Naive thymus-derived CD4-positive, alpha-beta T cell (primary cell): ENCODE data around the gene STX16. TPM values are rescaled to one million over a fixed set of nuclear protein-coding genes. Genes with fewer than 3 reads are reported as not detected.

Experiments
- ATAC-seq: fragments of 150-1000 bp; cut with Tn5 transposase; 2 replicates; pipeline ENCODE4 v1.10.0; 2021; ENCODE audit warnings: mild to moderate bottlenecking, moderate library complexity
- CTCF ChIA-PET: fragments of 350-600 bp; sonication (Branson Sonifier 250); formaldehyde crosslinking; loops from one replicate; lab custom pipeline; 2021; ENCODE audit warnings: antibody characterized with exemption; lab: Charles Lee
- POLR2A ChIA-PET: fragments of 350-600 bp; sonication (Branson Sonifier 250); formaldehyde crosslinking; loops from one replicate; lab custom pipeline; 2021; ENCODE audit warnings: antibody characterized with exemption, inconsistent platforms; lab: Charles Lee
- DNase-seq, 9 donors: peaks; one replicate each; pipeline versions ENCODE4 v3.0.0 to v3.0.0-alpha.2; 2020 to 2022; ENCODE audit warnings: mixed read lengths in 1 of 9
- H3K27ac ChIP-seq: one replicate; pipeline ENCODE4 v1.7.0; 2013; ENCODE audit warnings: mild to moderate bottlenecking, low read depth, low read length, moderate library complexity
- H3K27me3 ChIP-seq, 2 donors: one replicate each; pipeline ENCODE4 v1.7.0; 2013; ENCODE audit warnings: low read length in 2 of 2, mild to moderate bottlenecking in 2 of 2, moderate library complexity in 2 of 2; ENCODE audit not compliant: control insufficient read depth in 2 of 2, insufficient read depth in 2 of 2
- H3K36me3 ChIP-seq, 3 experiments: 1 replicate in 2 of 3; 2 replicates in 1 of 3; pipeline ENCODE4 v1.7.0; 2013; ENCODE audit warnings: low read length in 3 of 3, mild to moderate bottlenecking in 3 of 3, moderate library complexity in 1 of 3; ENCODE audit not compliant: insufficient read depth in 3 of 3, control insufficient read depth in 2 of 3
- H3K4me1 ChIP-seq, 2 donors: one replicate each; pipeline ENCODE4 v1.7.0; 2013; ENCODE audit warnings: low read length in 2 of 2, mild to moderate bottlenecking in 2 of 2, moderate library complexity in 1 of 2; ENCODE audit not compliant: control insufficient read depth in 2 of 2, insufficient read depth in 2 of 2
- H3K4me3 ChIP-seq: 2 replicates; pipeline ENCODE4 v1.7.0; 2013; ENCODE audit warnings: mild to moderate bottlenecking, low read length
- H3K9me3 ChIP-seq, 3 experiments: 1 replicate in 2 of 3; 2 replicates in 1 of 3; pipeline ENCODE4 v1.7.0; 2013; ENCODE audit warnings: low read length in 3 of 3; ENCODE audit not compliant: control insufficient read depth in 2 of 3
- H3K27ac Mint-ChIP-seq, 9 donors: one replicate each; pipeline ENCODE4 v1.8.0; 2020 to 2022; ENCODE audit warnings: mixed read lengths in 9 of 9, mild to moderate bottlenecking in 8 of 9, moderate library complexity in 5 of 9, inconsistent platforms in 2 of 9
- H3K27me3 Mint-ChIP-seq, 5 donors: one replicate each; pipeline ENCODE4 v1.8.0; 2021 to 2022; ENCODE audit warnings: mixed read lengths in 5 of 5, mild to moderate bottlenecking in 1 of 5
- H3K36me3 Mint-ChIP-seq, 5 donors: one replicate each; pipeline ENCODE4 v1.8.0; 2020 to 2022; ENCODE audit warnings: mixed read lengths in 5 of 5, mild to moderate bottlenecking in 3 of 5, inconsistent platforms in 1 of 5
- H3K4me1 Mint-ChIP-seq, 7 donors: one replicate each; pipeline ENCODE4 v1.8.0; 2020 to 2022; ENCODE audit warnings: mixed read lengths in 7 of 7, mild to moderate bottlenecking in 3 of 7, inconsistent platforms in 1 of 7
- H3K4me3 Mint-ChIP-seq, 10 donors: one replicate each; pipeline ENCODE4 v1.8.0; 2020 to 2022; ENCODE audit warnings: mild to moderate bottlenecking in 10 of 10, mixed read lengths in 10 of 10, moderate library complexity in 6 of 10, inconsistent platforms in 2 of 10
- H3K9me3 Mint-ChIP-seq, 11 donors: one replicate each; pipeline ENCODE4 v1.8.0; 2020 to 2022; ENCODE audit warnings: mixed read lengths in 11 of 11, mild to moderate bottlenecking in 4 of 11, inconsistent platforms in 1 of 11, moderate library complexity in 1 of 11
- intact Hi-C, 2 donors: fragments of 100-400 bp; cut with micrococcal nuclease; formaldehyde crosslinking; loops; one replicate each; pipeline ENCODE4 v1.15.1; 2023
- polyA plus RNA-seq, 2 donors: library from polyadenylated mRNA; unstranded; fragments of 300-500 nt; fragmentation: Illumina TruSeq; gene quantifications; one replicate each; pipeline ENCODE4 v1.2.3, GENCODE V29; 2021
- total RNA-seq, 6 experiments: library from RNA in 5 of 6; stranded (reverse) in 5 of 6; gene quantifications; 1 replicate in 5 of 6; 2 replicates in 1 of 6; pipeline ENCODE4 v1.2.3 and lab custom pipeline; 2021 to 2026

Gene STX16
- total and polyA plus RNA-seq, 7 experiments from 2014 or later, result 32.0 to 225 (median 185) TPM

- POLR2A ChIA-PET, result no interaction called here
- DNase-seq (peak in 1 of 9 donors; percentile 0), ATAC-seq (no peak)
- no peaks in the 10 kb centered on the region for H3K27me3 Mint-ChIP-seq
- no peak overlapping the region for H3K27ac ChIP-seq
- peaks cover 3 to 72% (median 6%) of the 10 kb centered on the region in 3 experiments for H3K36me3 ChIP-seq
- no peaks in the 10 kb centered on the region for H3K27me3 ChIP-seq
- no peak overlapping the region for H3K4me3 Mint-ChIP-seq
- intact Hi-C loops, result no loop called here
- H3K9me3 Mint-ChIP-seq, result peaks cover 0 to 4% (median 0%) of the 10 kb centered on the region in 11 donors
- H3K4me1 ChIP-seq, result no peaks in the 10 kb centered on the region
- CTCF ChIA-PET, result no interaction called here
- peaks cover 0 to 41% (median 20%) of the 10 kb centered on the region in 5 donors for H3K36me3 Mint-ChIP-seq
- no peaks in the 10 kb centered on the region for H3K9me3 ChIP-seq
- H3K4me3 ChIP-seq, result no peak overlapping the region
- no peak overlapping the region for H3K27ac Mint-ChIP-seq
- peaks cover 0 to 4% (median 0%) of the 10 kb centered on the region in 7 donors for H3K4me1 Mint-ChIP-seq
Measured at GRCh38 chr20:58701431-58702160, 50.5 kb downstream of the STX16 start.

- ChIA-PET POLR2A (no interaction called here), CTCF (no interaction called here)
- Histone ChIP-seq H3K36me3 (peaks cover 3 to 66% (median 6%) of the 10 kb centered on the region in 3 experiments), H3K27ac (no peak overlapping the region), H3K9me3 (no peaks in the 10 kb centered on the region), H3K4me3 (no peak overlapping the region), H3K4me1 (no peaks in the 10 kb centered on the region), H3K27me3 (no peaks in the 10 kb centered on the region)
- intact Hi-C loops, result no loop called here
- no peaks in the 10 kb centered on the region for H3K27me3 Mint-ChIP-seq
- H3K36me3 Mint-ChIP-seq, result peaks cover 0 to 36% (median 20%) of the 10 kb centered on the region in 5 donors
- H3K4me1 Mint-ChIP-seq, result peaks cover 0 to 4% (median 0%) of the 10 kb centered on the region in 7 donors
- H3K9me3 Mint-ChIP-seq, result peaks cover 0 to 4% (median 0%) of the 10 kb centered on the region in 11 donors
- peak overlapping the region in 1 of 9 donors; percentile 3 for H3K27ac Mint-ChIP-seq
- no peak overlapping the region for H3K4me3 Mint-ChIP-seq
- ATAC-seq (no peak), DNase-seq (no peak)
Measured at GRCh38 chr20:58702161-58702510, 51.1 kb downstream of the STX16 start.

GRCh38 chr20:58702859-58703648, 52.0 kb downstream of the STX16 start:
- Mint-ChIP-seq H3K9me3 (peaks cover 0 to 4% (median 0%) of the 10 kb centered on the region in 11 donors), H3K4me3 (no peak overlapping the region), H3K4me1 (peaks cover 0 to 4% (median 0%) of the 10 kb centered on the region in 7 donors), H3K27me3 (no peaks in the 10 kb centered on the region), H3K36me3 (peaks cover 0 to 36% (median 20%) of the 10 kb centered on the region in 5 donors), H3K27ac (peak overlapping the region in 1 of 9 donors; percentile 3)
- CTCF ChIA-PET, result interaction anchor here (0.5 to 1.0 kb wide), 2 partner anchors 52 to 1305 kb away, joined by 3 to 4 read pairs; partner anchors contain the start of gene STX16
- intact Hi-C loops, result loop anchor here in 1 of 2 donors (1.0 kb wide), 1 partner anchor 53 kb away; no protein-coding TSS in a partner anchor
- H3K27ac ChIP-seq, result no peak overlapping the region
- ATAC-seq (no peak), DNase-seq (no peak)
- no peak overlapping the region for H3K4me3 ChIP-seq
- H3K27me3 ChIP-seq, result no peaks in the 10 kb centered on the region
- POLR2A ChIA-PET, result interaction anchor here (0.7 kb wide), 1 partner anchor 316 kb away, joined by 3 read pairs; no protein-coding TSS in a partner anchor
- H3K4me1 ChIP-seq, result no peaks in the 10 kb centered on the region
- H3K9me3 ChIP-seq, result no peaks in the 10 kb centered on the region
- H3K36me3 ChIP-seq, result peaks cover 3 to 59% (median 6%) of the 10 kb centered on the region in 3 experiments

- POLR2A ChIA-PET, result interaction anchor here (1.4 kb wide), 1 partner anchor 53 kb away, joined by 4 read pairs; the partner anchor contains the start of gene STX16
- ATAC-seq (no peak), DNase-seq (no peak)
- CTCF ChIA-PET, result interaction anchor here (1.0 kb wide), 1 partner anchor 53 kb away, joined by 4 read pairs; the partner anchor contains the start of gene STX16
- peaks cover 3 to 52% (median 6%) of the 10 kb centered on the region in 3 experiments for H3K36me3 ChIP-seq
- H3K9me3 Mint-ChIP-seq, result peaks cover 0 to 4% (median 0%) of the 10 kb centered on the region in 11 donors
- H3K4me3 Mint-ChIP-seq, result no peak overlapping the region
- H3K9me3 ChIP-seq, result no peaks in the 10 kb centered on the region
- H3K27ac ChIP-seq, result no peak overlapping the region
- intact Hi-C loops, result loop anchor here in 1 of 2 donors (1.0 kb wide), 1 partner anchor 54 kb away; no protein-coding TSS in a partner anchor
- peaks cover 0 to 4% (median 0%) of the 10 kb centered on the region in 7 donors for H3K4me1 Mint-ChIP-seq
- H3K4me3 ChIP-seq, result no peak overlapping the region
- H3K4me1 ChIP-seq, result no peaks in the 10 kb centered on the region
- H3K27ac Mint-ChIP-seq, result no peak overlapping the region
- H3K36me3 Mint-ChIP-seq, result peaks cover 0 to 36% (median 20%) of the 10 kb centered on the region in 5 donors
- no peaks in the 10 kb centered on the region for H3K27me3 Mint-ChIP-seq
- H3K27me3 ChIP-seq, result no peaks in the 10 kb centered on the region
Measured at GRCh38 chr20:58703765-58704371, 52.8 kb downstream of the STX16 start.

- H3K27ac Mint-ChIP-seq, result no peak overlapping the region
- peaks cover 0 to 4% (median 1%) of the 10 kb centered on the region in 7 donors for H3K4me1 Mint-ChIP-seq
- H3K36me3 Mint-ChIP-seq, result peaks cover 4 to 35% (median 18%) of the 10 kb centered on the region in 5 donors
- Histone ChIP-seq H3K27ac (no peak overlapping the region), H3K4me1 (no peaks in the 10 kb centered on the region), H3K4me3 (no peak overlapping the region), H3K9me3 (no peaks in the 10 kb centered on the region), H3K27me3 (no peaks in the 10 kb centered on the region), H3K36me3 (peaks cover 3 to 42% (median 6%) of the 10 kb centered on the region in 3 experiments)
- peaks cover 0 to 4% (median 0%) of the 10 kb centered on the region in 11 donors for H3K9me3 Mint-ChIP-seq
- ChIA-PET POLR2A (interaction anchor here (0.9 kb wide), 1 partner anchor 44 kb away, joined by 3 read pairs; no protein-coding TSS in a partner anchor), CTCF (interaction anchor here (0.6 kb wide), 1 partner anchor 155 kb away, joined by 3 read pairs; no protein-coding TSS in a partner anchor)
- no peaks in the 10 kb centered on the region for H3K27me3 Mint-ChIP-seq
- H3K4me3 Mint-ChIP-seq, result no peak overlapping the region
- ATAC-seq (no peak), DNase-seq (no peak)
- intact Hi-C loops, result no loop called here
Measured at GRCh38 chr20:58705208-58705926, 54.3 kb downstream of the STX16 start.
